HG03460 (cell line): ENCODE measurements around the gene SH3TC1.

Source experiments
- ATAC-seq: cut with Tn5 transposase; IDR thresholded peaks from one replicate; pipeline ENCODE4 v1.9.1; 2021; ENCODE audit not compliant: unreplicated experiment

SH3TC1 gene

DNA sequence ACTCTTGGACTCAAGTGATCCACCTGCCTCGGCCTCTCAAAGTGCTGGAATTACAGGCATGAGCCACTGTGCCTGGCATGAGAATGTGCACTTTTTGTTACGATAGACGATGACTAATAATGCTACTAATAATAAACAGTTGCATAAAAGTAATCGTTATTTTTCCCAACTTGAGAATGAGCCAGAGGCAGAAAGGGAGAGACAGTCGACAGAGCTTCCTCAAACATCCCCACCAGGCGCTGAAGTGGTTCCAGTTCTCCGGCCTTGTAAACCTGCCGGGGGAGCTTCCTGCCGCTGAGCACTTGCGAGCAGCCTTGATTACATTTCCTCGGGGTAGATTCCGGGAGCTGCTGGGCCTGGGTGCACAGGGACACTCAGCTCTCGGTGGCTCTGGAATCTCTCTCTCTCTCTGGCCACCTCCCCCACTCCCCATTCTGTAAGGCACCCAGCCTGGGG, 61.6 kb downstream of the SH3TC1 start:
- no peak for ATAC-seq

DNA sequence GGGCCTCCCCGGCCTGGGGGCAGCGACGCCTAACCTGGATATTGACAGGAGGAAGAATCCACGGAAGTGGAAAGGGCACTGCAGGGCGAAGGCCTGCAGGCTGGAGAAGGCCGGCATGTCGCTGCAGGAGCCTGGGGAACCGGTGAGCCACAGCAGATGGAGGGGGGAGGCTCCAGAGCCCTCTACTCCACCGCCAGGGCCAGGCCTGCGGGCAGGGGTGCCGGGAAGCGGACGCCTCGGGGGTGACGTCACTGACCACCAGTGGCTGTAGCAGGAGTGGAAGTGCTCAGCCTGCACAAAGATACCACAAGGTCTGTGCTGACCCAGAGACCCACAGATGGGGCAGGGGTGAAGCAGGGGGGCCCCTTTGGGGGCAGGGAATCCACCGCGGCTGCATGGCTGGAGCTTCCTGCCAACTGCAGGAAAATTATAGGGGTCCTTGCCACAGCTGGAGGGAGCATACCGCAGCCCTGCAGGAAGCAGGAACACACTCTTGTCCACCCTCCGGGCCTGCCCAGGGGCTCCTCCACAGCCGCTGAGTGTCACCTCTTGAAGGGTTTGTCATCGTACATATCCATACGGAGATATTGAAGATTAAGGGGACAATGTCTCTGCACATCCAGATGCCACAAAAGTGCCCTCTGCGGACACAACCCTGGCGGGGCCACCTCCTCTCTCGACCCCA, 62.9 kb downstream of the SH3TC1 start:
- no peak for ATAC-seq

- no peak for ATAC-seq
Measured at GRCh38 chr4:8262637-8263322, 63.7 kb downstream of the SH3TC1 start.

GRCh38 chr4:8263397-8263796, 64.3 kb downstream of the SH3TC1 start:
- ATAC-seq: no peak

DNA sequence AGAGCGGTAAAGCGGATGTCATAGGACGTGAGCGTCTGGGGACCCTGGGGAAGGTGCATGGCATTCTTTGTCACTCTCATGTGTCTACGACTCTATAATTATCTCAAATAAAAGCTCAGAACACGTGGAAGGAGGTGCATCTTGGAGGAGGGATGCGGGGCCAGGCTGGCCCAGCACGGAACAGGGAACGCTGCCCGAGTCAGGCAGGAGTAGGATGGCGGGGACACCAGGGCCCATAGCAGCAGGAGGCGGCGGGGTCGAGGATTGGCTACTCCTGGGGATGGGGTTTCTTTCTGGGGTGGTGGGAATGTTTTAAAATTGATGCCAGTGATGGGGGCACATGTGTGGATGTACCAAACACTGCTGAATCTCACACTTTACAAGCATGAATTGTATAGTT, 65.0 kb downstream of the SH3TC1 start:
- no peak for ATAC-seq

DNA sequence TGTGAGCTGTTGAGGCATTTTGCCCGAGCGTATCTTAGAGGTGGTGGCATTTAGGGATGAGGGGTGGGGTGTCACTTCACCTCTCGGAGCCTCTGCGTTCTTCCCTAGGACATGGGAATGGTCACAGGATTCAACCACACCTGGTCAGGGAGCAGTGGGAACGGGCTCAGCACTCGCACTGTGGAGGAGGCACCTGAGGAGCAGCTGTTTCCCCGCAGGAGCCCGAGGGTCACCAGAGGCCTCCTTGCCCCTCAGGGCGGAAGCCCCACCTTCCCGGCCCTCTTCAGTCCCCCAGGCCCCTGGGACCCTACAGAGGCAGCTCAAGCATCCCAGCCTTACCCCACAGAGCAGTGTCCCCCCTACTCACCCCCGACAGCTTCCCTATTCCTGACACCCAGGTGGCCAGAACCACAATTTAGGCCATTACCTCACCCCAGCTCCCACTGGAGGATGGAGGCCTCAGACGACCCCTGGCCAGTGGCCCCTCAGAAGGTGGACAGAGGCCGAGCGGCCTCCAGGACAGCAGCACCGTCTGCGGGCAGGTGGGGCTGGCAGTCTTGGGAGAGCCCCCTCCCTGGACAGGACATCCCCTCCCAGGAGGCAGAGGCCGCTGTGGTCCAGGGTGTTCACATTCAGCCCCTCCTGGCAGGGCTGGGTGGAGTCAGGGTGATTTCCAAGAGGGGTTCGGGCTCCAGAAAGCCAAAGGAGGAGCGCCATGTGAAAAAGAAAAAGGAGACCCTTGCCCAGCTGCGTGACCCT, 66.3 kb downstream of the SH3TC1 start:
- no peak for ATAC-seq

DNA sequence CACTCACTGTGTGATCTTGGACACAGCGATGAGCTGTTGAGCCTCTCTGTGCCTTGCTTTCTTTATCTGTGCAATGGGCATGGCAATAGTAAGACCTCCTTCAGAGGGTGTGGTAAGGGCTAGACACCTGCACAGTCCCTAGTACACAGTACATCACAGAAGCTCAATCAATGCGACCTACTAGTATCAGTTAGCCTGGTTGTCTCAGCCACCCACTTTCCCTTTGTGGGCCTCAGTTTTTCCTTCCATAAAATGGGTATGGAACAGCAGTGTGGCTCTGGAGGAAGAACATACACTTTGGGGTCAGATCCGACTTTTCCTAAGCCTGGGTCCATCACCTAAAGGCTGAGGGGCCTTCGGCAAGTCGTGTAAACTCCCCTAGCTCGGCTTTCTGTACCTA, 67.0 kb downstream of the SH3TC1 start:
- ATAC-seq: no peak

DNA sequence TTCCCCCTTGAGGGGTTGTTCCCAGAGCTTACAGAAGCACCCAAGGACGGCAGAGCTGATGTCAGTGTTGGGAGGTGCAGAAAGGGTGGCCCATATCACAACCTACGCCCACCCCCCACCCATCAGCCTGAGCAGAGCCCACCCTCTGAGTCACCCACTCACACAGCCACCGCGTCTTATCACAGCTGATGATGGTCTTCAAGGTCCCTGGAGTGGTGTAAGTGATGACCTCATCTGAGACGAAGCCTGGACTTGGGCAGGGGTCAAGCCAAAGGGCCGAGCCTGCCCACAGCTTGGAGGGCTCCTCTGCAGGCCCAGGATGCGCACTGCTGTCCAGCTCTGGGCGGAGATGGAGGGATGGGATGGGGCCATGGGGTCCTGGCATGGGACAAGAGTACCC, 67.4 kb downstream of the SH3TC1 start:
- no peak for ATAC-seq

DNA sequence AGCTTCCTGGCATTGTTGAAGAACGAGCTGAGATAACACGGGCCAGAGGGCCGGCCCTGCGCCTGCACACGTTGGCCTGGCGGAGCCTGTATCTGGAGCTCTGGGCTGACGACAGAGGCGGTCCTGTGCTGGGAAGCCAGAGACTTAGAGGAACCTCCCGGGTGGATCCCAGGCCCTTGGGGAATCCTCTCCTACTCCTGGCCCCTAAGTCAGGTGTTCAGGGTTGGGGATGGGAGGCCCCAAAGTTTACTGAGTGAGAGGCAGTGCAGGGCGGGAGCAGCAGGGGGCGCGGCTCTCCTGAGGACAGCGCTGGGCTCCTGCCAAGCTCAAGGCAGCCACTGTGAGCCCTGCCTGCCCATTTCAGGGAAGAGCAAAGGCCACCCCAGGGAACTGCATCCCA, 68.0 kb downstream of the SH3TC1 start:
- ATAC-seq: no peak

DNA sequence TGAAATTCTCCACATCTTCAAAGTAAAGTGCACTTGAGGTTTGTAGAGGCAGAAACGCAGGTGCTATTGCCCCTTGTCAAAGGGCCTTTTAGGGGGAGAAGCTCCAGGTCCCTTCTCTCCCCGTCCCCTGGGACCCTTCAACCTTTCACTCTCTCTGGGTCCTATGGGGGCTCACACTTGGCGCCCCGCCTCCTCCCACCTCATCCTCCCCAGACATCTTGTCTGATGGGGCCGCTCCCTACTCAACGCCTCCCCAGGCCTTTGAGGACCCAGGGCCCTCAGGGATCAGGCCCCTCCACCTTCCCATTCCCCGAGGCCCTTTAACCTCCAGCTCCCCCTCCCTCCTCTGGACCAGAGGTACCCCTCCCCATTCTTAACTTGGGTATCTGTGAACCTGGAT, 69.1 kb downstream of the SH3TC1 start:
- ATAC-seq: no peak

GRCh38 chr4:8268901-8269534, 69.9 kb downstream of the SH3TC1 start:
- ATAC-seq: no peak

DNA sequence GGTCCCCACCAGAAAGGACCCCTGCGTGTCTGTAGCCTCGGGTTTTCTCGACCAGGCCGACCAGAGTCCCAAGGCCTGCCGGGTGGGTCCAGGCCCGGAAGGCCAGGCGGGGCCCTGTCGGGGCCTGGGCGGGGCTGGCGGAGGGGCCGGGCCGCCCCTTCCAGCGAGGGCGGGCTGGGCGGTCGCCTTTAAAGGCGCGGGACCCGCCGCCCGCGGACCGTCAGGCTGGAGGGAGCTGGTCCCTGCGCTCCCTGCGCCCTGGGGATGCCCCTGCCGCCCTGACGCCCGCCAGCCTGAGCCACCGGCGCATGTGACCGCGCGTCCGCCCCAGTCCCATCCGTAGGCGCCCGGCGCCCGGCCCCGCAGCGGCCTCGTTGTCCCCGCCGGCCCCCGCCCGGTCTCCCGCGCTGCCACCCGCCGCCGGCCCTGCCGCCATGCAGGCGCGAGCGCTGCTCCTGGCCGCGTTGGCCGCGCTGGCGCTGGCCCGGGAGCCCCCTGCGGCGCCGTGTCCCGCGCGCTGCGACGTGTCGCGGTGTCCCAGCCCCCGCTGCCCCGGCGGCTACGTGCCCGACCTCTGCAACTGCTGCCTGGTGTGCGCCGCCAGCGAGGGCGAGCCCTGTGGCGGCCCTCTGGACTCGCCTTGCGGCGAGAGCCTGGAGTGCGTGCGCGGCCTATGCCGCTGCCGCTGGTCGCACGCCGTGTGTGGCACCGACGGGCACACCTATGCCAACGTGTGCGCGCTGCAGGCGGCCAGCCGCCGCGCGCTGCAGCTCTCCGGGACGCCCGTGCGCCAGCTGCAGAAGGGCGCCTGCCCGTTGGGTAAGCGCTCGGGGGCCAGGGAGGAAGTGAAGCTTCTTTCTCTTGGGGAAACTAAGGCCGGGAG, 70.7 kb downstream of the SH3TC1 start, which contains the start of gene HTRA3:
HTRA3 (plus strand) TSS at position 220 of the 883 bp plus-strand sequence; CDS start at position 435, 215 bp downstream.
- ATAC-seq: no peak

DNA sequence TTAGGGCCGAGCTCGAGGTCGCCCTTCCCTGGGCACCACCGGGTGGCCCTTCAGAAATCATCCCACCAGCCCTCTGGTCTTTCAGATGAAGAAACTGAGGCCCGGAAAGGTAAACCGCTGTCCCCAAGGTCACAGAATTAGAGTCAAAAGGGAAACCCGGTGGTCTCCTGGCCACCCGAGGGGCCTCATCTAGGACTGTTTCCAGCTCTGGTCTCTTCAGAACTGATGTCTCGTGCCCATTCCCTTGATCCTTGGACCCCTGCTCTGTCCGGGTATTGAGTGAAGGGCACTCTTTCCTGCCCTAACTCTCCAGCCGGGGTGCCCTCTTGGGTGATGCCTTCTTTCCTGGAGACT, 71.3 kb downstream of the SH3TC1 start:
- no peak for ATAC-seq

DNA sequence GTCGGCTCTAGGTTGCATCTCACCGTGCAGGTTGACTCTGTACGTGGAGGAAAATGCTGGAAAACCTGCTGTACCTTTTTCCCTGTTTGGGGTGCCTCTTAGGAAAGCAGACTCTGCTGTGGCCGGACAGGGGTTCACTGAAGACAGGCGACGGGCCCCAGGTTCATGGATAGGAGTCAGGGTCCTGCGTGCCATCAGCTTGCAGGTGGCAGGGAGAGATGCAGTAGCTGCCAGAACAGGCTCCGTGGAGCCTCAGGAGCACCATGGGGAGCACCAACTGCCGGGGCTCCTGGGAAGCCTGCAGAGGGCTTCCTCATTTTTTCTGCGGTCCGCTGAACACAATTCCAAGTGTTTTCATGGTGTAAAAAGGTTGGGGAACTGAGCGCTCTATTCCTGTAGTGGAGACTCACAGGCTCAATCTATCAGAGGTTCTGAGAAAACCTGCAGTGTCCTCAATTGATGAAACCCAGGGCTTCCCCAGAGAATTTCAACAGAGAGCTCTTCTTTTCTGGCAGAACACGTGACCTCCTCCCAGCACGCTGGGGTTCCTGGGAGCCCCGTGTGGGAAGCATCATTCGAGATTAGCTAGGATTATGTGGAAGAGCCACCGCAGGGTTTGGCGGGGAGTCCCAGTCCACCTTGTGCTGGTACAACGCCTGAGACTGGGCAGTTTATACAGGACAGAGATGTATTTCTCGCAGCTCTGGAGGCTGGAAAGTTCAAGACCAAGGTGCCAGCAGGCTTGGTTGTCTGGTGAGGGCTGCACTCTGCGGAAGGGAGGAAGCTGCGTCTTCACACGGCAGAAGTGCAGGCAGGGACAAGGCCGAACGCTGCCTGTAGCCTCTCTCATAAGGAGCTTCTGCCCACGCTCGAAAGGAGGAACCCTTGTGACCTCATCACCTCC, 72.1 kb downstream of the SH3TC1 start:
- no peak for ATAC-seq

- ATAC-seq: no peak
Measured at GRCh38 chr4:8271821-8272220, 72.7 kb downstream of the SH3TC1 start.

- ATAC-seq: no peak
Measured at GRCh38 chr4:8272472-8273428, 73.7 kb downstream of the SH3TC1 start.

DNA sequence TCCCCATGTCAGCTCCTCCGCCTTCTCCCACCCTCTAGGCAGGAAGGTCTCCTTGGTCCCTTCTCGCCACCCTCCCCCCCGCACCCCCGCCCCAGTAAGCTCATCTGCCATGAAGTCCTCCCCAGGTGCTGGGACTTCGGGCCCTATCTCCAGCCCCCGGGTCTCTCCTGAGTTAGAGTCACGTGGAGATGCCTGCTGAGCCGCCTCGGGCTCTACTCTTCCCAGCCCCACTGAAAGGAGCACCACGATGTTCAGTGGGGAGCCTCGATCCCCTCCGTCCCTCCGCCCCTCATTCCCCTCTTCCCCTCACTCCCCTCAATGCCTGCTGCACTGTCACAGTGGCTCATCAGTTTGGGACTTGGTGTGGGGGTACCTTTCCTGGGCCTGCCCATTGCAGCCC, 74.4 kb downstream of the SH3TC1 start:
- no peak for ATAC-seq

DNA sequence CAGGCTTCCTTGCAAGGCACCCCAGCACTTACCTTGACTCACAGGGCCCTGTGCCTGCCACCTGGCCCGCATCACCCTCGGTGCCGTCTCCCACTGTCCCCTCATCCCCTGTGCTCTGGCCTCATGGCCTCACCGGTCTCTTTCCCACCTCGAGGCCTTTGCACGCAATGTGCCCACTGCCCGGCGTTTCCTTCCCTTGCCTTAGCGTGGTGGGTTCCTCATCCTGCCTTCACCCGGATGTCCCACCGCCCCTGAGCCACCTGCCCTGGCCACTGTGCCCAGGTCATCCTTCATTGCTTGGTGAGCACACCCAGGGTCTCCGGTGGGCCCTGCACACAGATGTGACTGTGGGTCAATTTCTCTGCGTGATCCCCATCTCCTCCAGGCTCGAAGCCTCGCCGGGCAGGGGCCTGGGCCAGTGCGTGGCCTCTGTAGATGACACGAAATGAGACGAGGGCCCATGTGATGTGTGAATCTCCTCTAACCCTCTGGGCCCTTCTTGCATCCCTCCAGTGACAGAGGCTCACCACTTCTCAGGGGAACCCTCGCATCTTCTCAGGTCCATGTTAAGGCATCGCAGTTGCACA, 75.1 kb downstream of the SH3TC1 start:
- no peak for ATAC-seq
